Activated CD8-positive, alpha-beta memory T cell treated with anti-CD3 and anti-CD28 coated beads, Interleukin-2, amount 50 U/mL, for 1 hour (primary cell): Measurements from ENCODE around the gene CHN2.

Experiments
- DNase-seq: peaks from one replicate; pipeline ENCODE4 v3.0.0-alpha.2; 2020; ENCODE audit errors: extremely low read depth

CHN2 gene

GRCh38 chr7:29284696-29285443, 90.3 kb downstream of the CHN2 start:
- DNase-seq, result no peak

GRCh38 chr7:29285444-29285793, 90.8 kb downstream of the CHN2 start:
- DNase-seq, result peak; percentile 11

- DNase-seq, result no peak
These were observed 91.3 kb downstream of the CHN2 start for GRCh38 chr7:29285861-29286260.

GRCh38 chr7:29287366-29287765, 92.8 kb downstream of the CHN2 start:
- DNase-seq, result no peak

- DNase-seq, result no peak
These were observed 93.9 kb downstream of the CHN2 start for GRCh38 chr7:29288181-29289091.

GRCh38 chr7:29289156-29290021, 94.8 kb downstream of the CHN2 start:
- no peak for DNase-seq

GRCh38 chr7:29290829-29291228, 96.3 kb downstream of the CHN2 start:
- no peak for DNase-seq

GRCh38 chr7:29291723-29292618, 97.4 kb downstream of the CHN2 start:
- DNase-seq, result no peak

- DNase-seq, result no peak
These were observed 98.5 kb downstream of the CHN2 start for GRCh38 chr7:29292886-29293658.

- no peak for DNase-seq
These were observed 101.8 kb downstream of the CHN2 start for GRCh38 chr7:29296421-29296820.

- DNase-seq, result no peak
These were observed 102.8 kb downstream of the CHN2 start for GRCh38 chr7:29297194-29297890.

GRCh38 chr7:29299086-29299485, 104.5 kb downstream of the CHN2 start:
- no peak for DNase-seq

- DNase-seq, result no peak
These were observed 105.5 kb downstream of the CHN2 start for GRCh38 chr7:29300026-29300480.

- DNase-seq, result no peak
These were observed 106.1 kb downstream of the CHN2 start for GRCh38 chr7:29300649-29301048.

- no peak for DNase-seq
These were observed 108.3 kb downstream of the CHN2 start for GRCh38 chr7:29302666-29303395.

- DNase-seq, result no peak
These were observed 110.2 kb downstream of the CHN2 start for GRCh38 chr7:29304756-29305155.

GRCh38 chr7:29306319-29306991, 111.9 kb downstream of the CHN2 start:
- no peak for DNase-seq

GRCh38 chr7:29308424-29308823, 113.8 kb downstream of the CHN2 start:
- DNase-seq, result no peak
